ENCODE data around the gene PPT2. TPM values are rescaled to one million over a fixed set of nuclear protein-coding genes. Genes with fewer than 3 reads are reported as not detected.

The PPT2 gene
- total and polyA plus RNA-seq, 2 of the 13 experiments (the other 11 are each of a cell fraction or from before 2014, with no cell fraction given), result 39.2 to 61.8 TPM

DNA sequence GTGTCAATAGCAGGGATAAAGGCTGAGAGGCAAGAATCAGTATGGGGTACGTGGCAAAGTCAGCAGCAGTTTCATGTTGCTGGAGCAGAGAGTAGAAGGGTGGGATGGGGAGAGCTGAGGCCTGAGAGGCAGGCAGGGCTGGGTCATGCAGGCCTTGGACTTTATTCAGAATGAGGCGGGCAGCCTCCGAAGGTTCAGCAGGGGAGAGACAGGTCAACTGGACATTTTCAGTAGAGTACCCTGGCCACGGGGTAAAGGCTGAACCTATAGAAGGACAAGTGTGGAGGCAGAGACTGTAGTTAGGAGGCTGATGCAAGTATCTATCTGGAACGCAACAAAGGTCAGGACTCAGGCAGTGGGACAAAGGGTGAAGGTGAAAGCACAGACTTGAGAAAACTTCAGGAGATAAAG is 56.3 kb downstream of the PPT2 start (continued):
- no peak for TF ChIP-seq ZMAT5 (CRISPR knock-in tag; IDR thresholded peaks at IDR 0.05; ENCODE audit: borderline replicate concordance, low read depth)
- TF ChIP-seq NR2F6 (IDR thresholded peaks at IDR 0.05), result 0 out of 2 replicates have a peak, but pooled peaks have one; percentile 31
- 0 out of 2 replicates have a peak, but pooled peaks have one; percentile 31 for TF ChIP-seq NR2F6 (CRISPR knock-in tag; IDR thresholded peaks at IDR 0.05)
- peak; percentile 21; the same call in 1 of the 2 replicates for TF ChIP-seq ETV5 (CRISPR knock-in tag; IDR thresholded peaks at IDR 0.05; ENCODE audit: borderline replicate concordance)
- TF ChIP-seq ZNF574 (CRISPR knock-in tag; IDR thresholded peaks at IDR 0.05), result no peak
- no peak for TF ChIP-seq ZNF639 (CRISPR knock-in tag; conservative IDR thresholded peaks at IDR 0.05)
- no peak for TF ChIP-seq HOMEZ (CRISPR knock-in tag; IDR thresholded peaks at IDR 0.05; ENCODE audit: low read depth)
- no peak for TF ChIP-seq RFX3 (CRISPR knock-in tag; IDR thresholded peaks at IDR 0.05)
- no peak for TF ChIP-seq NCOR1 (IDR thresholded peaks at IDR 0.05; ENCODE audit: borderline replicate concordance, low read length)
- no peak for TF ChIP-seq SOX6 (IDR thresholded peaks at IDR 0.05)
- peak; percentile 41 for TF ChIP-seq SOX6 (CRISPR knock-in tag; IDR thresholded peaks at IDR 0.05)
- TF ChIP-seq ZBTB42 (CRISPR knock-in tag; IDR thresholded peaks at IDR 0.05), result no peak
- TF ChIP-seq LCORL (IDR thresholded peaks at IDR 0.05), result no peak
- TF ChIP-seq LCORL (CRISPR knock-in tag; IDR thresholded peaks at IDR 0.05), result peak; percentile 21; the same call in 1 of the 2 replicates
- peak; percentile 18; the same call in 1 of the 2 replicates for TF ChIP-seq CTCF (CRISPR knock-in tag; IDR thresholded peaks at IDR 0.05)
- TF ChIP-seq ZNF770 (CRISPR knock-in tag; IDR thresholded peaks at IDR 0.05), result peak; percentile 76; the same call in 1 of the 2 replicates
- no peak for TF ChIP-seq ZNF337 (CRISPR knock-in tag; IDR thresholded peaks at IDR 0.05; ENCODE audit: borderline replicate concordance, low read depth)
- TF ChIP-seq NR2C2 (CRISPR knock-in tag; IDR thresholded peaks at IDR 0.05; ENCODE audit: borderline replicate concordance), result peak; percentile 27; the same call in 1 of the 2 replicates
- TF ChIP-seq ZFX (CRISPR knock-in tag; IDR thresholded peaks at IDR 0.05; ENCODE audit: low read depth), result peak; percentile 42; the same call in 1 of the 2 replicates
- no peak for TF ChIP-seq ZNF343 (CRISPR knock-in tag; IDR thresholded peaks at IDR 0.05)
